GM13976 (cell line): ENCODE measurements around the gene PKN1.

ENCODE experiments used
- DNase-seq: peaks from one replicate; pipeline ENCODE4 v3.0.0; 2012; ENCODE audit warnings: low spot score
- CTCF ChIP-seq: IDR thresholded peaks from 2 replicates; pipeline ENCODE4 v1.5.1; 2012; ENCODE audit warnings: borderline replicate concordance, mild to moderate bottlenecking; ENCODE audit not compliant: insufficient read depth; ENCODE audit errors: extremely low read depth, missing control alignments, control extremely low read depth
- in situ Hi-C: fragments of 300-500 bp; cut with MboI; formaldehyde crosslinking; loops from one replicate; pipeline ENCODE4 v1.12.0; 2022; ENCODE audit warnings: low sequenced_read_pairs, mixed read lengths, inconsistent platforms; ENCODE audit not compliant: unreplicated experiment

Gene PKN1

GRCh38 chr19:14470031-14470876 is 37.1 kb downstream of the PKN1 start:
- in situ Hi-C loops, result no loop called here
- TF ChIP-seq CTCF, result no peak
- no peak for DNase-seq

GRCh38 chr19:14471436-14472187 is 38.5 kb downstream of the PKN1 start:
- in situ Hi-C loops, result no loop called here
- no peak for TF ChIP-seq CTCF
- no peak for DNase-seq

- peak; percentile 96 for TF ChIP-seq CTCF
- peak; percentile 93 for DNase-seq
- in situ Hi-C loops, result no loop called here
Measured at GRCh38 chr19:14472202-14472938, 39.3 kb downstream of the PKN1 start.

GRCh38 chr19:14473073-14473977 is 40.2 kb downstream of the PKN1 start:
- in situ Hi-C loops, result no loop called here
- peak; percentile 16 for TF ChIP-seq CTCF
- DNase-seq, result peak; percentile 60

GRCh38 chr19:14473978-14474578 is 41.0 kb downstream of the PKN1 start:
- in situ Hi-C loops, result no loop called here
- no peak for TF ChIP-seq CTCF
- DNase-seq, result peak; percentile 40
